LNCaP clone FGC (cell line): ENCODE data around the gene ZNF646.
"Not testable (repeated sequence)": the region's sequence is repeated elsewhere in the genome, so short reads cannot be mapped to it uniquely, and the experiment has no call there.

Experiments
- DNase-seq: peaks from one replicate; pipeline ENCODE4 v3.0.0-alpha.2; 2011; ENCODE audit warnings: low read depth
- H3K4me3 ChIP-seq: 2 replicates; pipeline ENCODE4 v1.5.1; 2011; ENCODE audit warnings: mild to moderate bottlenecking, low read depth, low read length, control low read depth
- CTCF ChIP-seq: IDR thresholded peaks from 2 replicates; pipeline ENCODE4 v1.5.1; 2012; ENCODE audit warnings: mild to moderate bottlenecking; ENCODE audit not compliant: control insufficient read depth, insufficient read depth; ENCODE audit errors: extremely low read depth

Gene ZNF646

GRCh38 chr16:31099860-31100638, 25.8 kb downstream of the ZNF646 start:
- no peak for DNase-seq
- no peak for TF ChIP-seq CTCF
- H3K4me3 ChIP-seq, result no peak overlapping the region

GRCh38 chr16:31100876-31101641, 26.8 kb downstream of the ZNF646 start:
- not testable (repeated sequence) for DNase-seq, H3K4me3 ChIP-seq

DNA sequence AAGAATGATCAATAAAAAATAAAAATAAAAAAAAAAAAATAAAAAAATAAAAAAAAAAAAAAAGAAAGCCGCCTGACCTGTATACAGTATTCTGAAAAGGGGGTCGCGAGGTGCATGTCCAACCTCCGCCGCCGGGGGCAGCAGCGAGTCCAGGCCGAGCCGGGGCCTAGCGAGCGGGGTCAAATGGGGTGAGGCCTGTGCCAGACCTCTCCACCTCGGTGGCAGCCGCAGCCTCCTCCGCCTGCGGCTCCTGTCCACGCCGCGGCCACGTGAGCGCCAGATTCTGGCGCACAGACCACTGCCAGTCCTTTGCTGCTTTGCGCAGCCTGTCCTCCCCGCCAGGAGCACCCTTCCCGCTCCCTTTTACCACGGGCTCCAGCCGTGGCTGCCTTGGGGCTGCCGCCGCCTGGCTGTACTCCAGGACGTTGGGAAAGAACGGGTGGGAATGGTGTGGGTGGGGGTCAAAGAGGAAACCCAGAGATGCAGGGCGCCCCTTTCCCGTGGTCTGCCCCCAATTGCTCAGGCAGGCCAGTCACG, 31.5 kb downstream of the ZNF646 start:
- H3K4me3 ChIP-seq, result no peak overlapping the region
- peak; percentile 76 for TF ChIP-seq CTCF
- DNase-seq, result no peak

- no peak for TF ChIP-seq CTCF
- no peak overlapping the region for H3K4me3 ChIP-seq
- DNase-seq, result no peak
Observed at GRCh38 chr16:31106509-31107464, 32.6 kb downstream of the ZNF646 start.

GRCh38 chr16:31107465-31107867, 33.2 kb downstream of the ZNF646 start:
- no peak for DNase-seq
- no peak for TF ChIP-seq CTCF
- no peak overlapping the region; the same call in 1 of the 2 replicates for H3K4me3 ChIP-seq

DNA sequence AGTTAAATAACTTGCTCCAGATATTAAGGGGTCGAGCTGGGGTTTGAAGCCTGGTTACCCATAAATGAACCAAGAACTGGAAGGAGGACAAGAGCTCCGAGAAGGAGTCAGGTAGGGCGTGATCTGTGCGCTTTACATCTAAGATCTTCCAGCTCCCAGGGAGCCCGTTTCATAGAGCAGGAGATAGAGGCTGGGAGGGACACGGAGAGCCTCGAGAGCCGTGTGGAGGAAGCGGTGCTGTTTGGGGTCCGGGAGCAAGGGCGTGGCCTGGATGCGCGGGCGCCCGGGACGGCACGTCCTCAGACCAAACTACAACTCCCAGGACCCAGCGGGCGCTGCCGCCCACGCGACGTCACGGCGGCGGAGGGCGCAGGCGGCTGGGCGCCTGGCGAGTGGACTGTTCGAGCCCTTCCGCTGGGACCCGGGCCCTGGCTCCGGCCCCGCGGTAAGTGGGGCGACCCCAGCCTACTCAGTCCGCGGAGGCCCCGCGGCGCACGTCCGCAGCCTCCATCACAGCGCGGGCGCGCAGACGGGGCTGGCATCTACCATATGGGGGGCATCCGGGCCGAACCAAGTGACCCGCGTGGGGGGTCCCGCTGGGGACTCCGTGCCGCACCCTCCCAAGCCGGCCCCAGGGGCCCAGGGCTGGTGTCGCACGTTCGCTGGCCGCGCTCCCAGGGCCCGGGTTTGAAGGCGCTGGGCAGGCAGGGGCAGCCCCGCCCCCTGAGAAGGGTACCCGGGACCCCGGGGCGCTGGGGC, 34.0 kb downstream of the ZNF646 start, which contains the start of gene BCKDK:
BCKDK (plus strand) TSS at position 352 of the 759 bp plus-strand sequence. CDS start 838 bp downstream, outside the sequence.
- no peak for TF ChIP-seq CTCF
- H3K4me3 ChIP-seq, result peak within 1 kb of the TSS; percentile 95
- DNase-seq, result no peak
